MM.1S (cell line): ENCODE measurements around the gene CTNNAL1.
"Not testable (repeated sequence)": the region's sequence is repeated elsewhere in the genome, so short reads cannot be mapped to it uniquely, and the experiment has no call there.

Experiments used
- EZH2 ChIP-seq: fragments of 300-600 bp; sonication (generic); optimal IDR thresholded peaks from 2 replicates; pipeline ENCODE3; 2017; ENCODE audit warnings: low read depth, mild to moderate bottlenecking, antibody characterized with exemption, low read length, mixed read lengths
- EZH2phosphoT487 ChIP-seq: fragments of 300-600 bp; sonication (generic); IDR thresholded peaks from 2 replicates; pipeline ENCODE4 v1.6.1; 2018; ENCODE audit warnings: antibody characterized with exemption, low read length
- TF ChIP-seq, protein P1 (sequence below): fragments of 300-600 bp; sonication (generic); IDR thresholded peaks from 2 replicates; pipeline ENCODE4 v1.5.1; 2016; ENCODE audit warnings: antibody characterized with exemption, low read length, mixed read lengths

DNA sequence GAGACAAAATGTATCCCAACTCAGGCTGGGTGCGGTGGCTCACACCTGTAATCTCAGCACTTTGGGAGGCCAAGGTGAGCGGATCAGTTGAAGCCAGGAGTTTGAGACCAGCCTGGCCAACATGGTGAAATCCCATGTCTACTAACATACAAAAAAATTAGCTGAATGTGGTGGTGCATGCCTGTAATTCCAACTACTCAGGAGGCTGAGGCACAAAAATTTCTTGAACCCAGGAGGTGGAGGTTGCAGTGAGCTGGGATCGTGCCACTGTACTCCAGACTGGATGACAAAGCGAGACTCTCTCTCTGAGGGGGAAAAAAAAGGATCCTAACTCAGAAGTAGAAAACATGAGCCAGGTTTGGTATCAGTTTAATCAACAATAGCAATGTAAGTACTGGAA is 39.8 kb upstream of the CTNNAL1 start:
- not testable (repeated sequence) for TF ChIP-seq EZH2phosphoT487, EZH2
- TF ChIP-seq, protein P1, sequence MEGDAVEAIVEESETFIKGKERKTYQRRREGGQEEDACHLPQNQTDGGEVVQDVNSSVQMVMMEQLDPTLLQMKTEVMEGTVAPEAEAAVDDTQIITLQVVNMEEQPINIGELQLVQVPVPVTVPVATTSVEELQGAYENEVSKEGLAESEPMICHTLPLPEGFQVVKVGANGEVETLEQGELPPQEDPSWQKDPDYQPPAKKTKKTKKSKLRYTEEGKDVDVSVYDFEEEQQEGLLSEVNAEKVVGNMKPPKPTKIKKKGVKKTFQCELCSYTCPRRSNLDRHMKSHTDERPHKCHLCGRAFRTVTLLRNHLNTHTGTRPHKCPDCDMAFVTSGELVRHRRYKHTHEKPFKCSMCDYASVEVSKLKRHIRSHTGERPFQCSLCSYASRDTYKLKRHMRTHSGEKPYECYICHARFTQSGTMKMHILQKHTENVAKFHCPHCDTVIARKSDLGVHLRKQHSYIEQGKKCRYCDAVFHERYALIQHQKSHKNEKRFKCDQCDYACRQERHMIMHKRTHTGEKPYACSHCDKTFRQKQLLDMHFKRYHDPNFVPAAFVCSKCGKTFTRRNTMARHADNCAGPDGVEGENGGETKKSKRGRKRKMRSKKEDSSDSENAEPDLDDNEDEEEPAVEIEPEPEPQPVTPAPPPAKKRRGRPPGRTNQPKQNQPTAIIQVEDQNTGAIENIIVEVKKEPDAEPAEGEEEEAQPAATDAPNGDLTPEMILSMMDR, result not testable (repeated sequence)
